ENCODE results near the gene CUEDC1. TPM values are rescaled to one million over a fixed set of nuclear protein-coding genes. Genes with fewer than 3 reads are reported as not detected.

The CUEDC1 gene
- total RNA-seq, 1 donor from 2014 or later, result 14.5 TPM

- no peak overlapping the region for H3K4me3 ChIP-seq (ENCODE audit: low read depth, low read length)
- TF ChIP-seq CTCF (conservative IDR thresholded peaks at IDR 0.05; ENCODE audit: low read depth, low read length), result no peak
- no peak for DNase-seq (ENCODE audit: low read depth)
Measured at GRCh38 chr17:57823469-57824401, 131.5 kb downstream of the CUEDC1 start.

DNA sequence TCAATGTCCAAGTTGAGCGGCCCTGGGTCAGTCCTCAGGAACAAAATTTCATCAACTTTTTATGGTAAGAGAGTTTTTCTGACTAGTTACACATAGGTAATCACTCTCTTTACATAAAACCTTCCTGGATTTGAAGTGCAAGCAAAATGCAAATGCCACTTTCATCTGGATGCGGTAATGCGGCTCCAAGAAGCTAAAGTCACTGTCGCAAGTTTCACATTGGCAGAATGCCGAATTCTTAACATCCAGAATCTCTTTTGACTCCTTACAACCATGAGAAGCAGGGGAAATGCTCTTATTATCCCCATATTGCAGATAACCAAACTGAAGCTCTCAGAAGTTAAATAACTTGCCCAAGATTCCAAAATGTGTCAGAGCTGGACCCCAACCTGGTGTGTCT is 135.3 kb downstream of the CUEDC1 start:
- no peak for TF ChIP-seq CTCF (conservative IDR thresholded peaks at IDR 0.05; ENCODE audit: low read depth, low read length)

DNA sequence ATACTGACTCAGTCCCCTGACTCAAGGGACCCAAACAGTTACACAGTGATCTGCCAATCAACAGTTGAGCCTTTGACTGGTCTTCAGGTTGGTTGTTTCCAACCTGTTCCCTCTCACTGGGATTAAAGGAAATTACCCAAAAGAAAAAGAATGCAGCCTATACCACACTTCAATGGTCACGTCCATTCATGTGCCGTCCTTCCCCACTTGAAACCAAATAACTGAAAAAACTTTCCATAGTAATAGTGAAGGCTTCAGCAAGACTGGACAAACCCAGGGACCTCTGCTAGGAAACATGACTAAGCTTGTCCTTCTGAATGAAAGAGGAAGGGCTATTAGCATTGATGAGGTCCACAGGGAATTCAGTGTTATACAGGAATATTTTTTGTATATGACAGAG is 135.9 kb downstream of the CUEDC1 start:
- no peak for DNase-seq (ENCODE audit: low read depth)
- no peak overlapping the region for H3K4me3 ChIP-seq (ENCODE audit: low read depth, low read length)
- no peak for TF ChIP-seq CTCF (conservative IDR thresholded peaks at IDR 0.05; ENCODE audit: low read depth, low read length)

More for the DNA sequence above, 135.3 kb downstream of the CUEDC1 start:
- no peak overlapping the region for H3K4me3 ChIP-seq (ENCODE audit: low read depth, low read length)
- no peak for DNase-seq (ENCODE audit: low read depth)

DNA sequence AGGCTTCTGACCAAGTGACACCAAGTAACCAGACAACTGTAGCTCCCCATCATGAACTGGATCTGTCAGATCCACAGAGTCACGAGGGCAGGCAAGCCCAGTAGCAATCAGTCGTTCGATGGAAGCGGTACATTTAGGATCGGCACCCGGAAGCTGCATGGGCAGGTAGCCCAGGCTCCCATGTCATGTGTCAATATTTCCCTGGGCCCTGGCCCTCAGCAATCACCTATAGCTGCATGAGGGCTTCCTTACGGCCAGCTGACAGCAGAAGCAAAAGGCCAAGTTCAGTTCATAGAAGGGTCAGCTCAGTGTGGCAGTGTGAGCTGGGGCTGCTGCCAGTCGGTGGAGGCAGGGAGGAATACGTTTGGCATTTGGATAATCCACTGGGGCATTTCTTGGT is 137.1 kb downstream of the CUEDC1 start:
- no peak overlapping the region for H3K4me3 ChIP-seq (ENCODE audit: low read depth, low read length)
- DNase-seq (ENCODE audit: low read depth), result no peak
- no peak for TF ChIP-seq CTCF (conservative IDR thresholded peaks at IDR 0.05; ENCODE audit: low read depth, low read length)

DNA sequence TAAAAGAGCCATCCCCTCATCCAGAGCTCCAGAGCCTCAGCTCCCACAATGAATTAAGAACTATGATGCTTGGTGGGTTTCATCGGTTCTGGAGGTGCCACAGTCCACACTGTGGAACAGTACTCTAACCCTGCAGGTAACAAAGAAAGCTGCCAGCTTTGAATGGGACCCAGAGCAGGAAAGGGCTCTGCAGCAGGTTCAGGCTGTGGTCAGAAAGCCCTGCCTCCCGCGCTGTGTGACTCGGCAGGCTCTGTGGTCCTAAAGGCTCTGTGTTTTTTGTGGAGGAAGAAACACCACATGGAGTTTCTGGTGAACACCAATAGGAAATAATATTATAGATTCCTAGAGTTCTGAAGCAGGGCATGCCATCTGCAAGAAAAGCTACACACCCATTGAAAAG is 137.9 kb downstream of the CUEDC1 start:
- H3K4me3 ChIP-seq (ENCODE audit: low read depth, low read length), result no peak overlapping the region
- no peak for DNase-seq (ENCODE audit: low read depth)
- no peak for TF ChIP-seq CTCF (conservative IDR thresholded peaks at IDR 0.05; ENCODE audit: low read depth, low read length)

DNA sequence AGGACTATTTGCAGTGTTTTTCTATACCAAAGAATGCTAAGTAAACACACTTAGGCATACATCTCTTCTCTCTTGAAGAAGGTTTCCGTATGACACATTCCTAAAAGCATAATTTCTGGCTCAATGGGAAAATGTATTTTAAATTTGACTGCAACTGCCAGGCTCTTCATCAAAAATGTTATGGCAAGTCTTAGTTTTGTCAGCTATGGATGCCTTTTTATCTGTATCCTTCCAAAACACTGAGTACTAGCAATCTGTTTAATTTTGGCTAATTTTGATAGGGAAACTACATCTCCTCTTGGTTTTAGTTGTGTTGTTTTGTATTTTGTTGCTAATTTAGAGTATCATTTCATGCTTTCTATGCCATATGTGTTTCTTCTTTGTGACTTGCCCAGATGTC is 140.8 kb downstream of the CUEDC1 start:
- DNase-seq (ENCODE audit: low read depth), result no peak
- no peak for TF ChIP-seq CTCF (conservative IDR thresholded peaks at IDR 0.05; ENCODE audit: low read depth, low read length)
- no peak overlapping the region for H3K4me3 ChIP-seq (ENCODE audit: low read depth, low read length)
